T-helper 22 cell (primary cell): ENCODE data around the gene MBP.

Experiments
- DNase-seq: peaks from one replicate; pipeline ENCODE4 v3.0.0-alpha.2; 2020; ENCODE audit warnings: low read depth

Gene MBP

DNA sequence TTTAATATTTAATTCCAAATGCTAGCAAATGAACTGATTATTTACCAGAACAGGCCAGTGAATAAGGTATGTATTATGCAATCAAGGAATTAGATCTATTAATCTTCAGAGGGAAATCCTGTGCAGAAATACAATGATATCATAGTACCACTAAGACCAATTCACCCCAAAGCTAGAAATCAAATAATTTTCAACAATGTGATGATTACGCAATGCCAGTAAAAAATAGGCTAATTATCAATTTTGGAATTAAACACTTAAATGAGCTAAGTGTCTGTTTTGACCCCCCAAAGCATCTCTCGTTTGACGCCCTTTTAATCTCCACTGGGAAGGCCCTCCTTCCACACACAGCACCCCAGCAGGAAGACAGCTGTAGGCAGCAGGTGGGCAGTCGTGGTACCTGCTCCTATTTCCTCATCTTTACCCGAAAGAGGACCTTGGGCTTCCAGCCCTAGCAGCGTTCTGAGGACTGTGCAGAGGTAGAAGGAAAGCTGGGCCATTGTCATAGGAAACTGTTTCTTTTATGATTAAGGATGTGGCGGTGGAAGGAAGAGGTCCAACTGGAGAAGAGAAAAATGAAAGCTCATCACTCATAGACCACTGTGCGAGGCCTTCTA, 84.7 kb downstream of the MBP start:
- no peak for DNase-seq

DNA sequence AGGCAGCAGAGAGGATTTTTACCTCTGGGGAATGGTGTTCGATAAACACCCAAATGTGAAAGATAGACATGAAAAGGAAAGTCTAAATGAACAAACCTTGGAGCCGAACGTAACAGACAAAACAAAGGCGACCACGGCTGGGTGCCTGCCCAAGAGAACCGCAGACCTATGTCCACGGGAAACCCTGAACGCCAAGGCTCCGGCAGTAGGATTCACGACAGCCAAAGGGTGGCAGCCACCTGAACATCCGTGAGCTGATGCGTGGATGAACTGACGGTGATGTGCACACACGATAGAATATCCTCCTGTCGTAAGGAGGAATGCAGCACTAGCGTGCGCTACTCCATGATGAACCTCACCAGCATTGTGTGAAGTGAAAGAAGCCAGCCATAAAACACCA, 85.6 kb downstream of the MBP start:
- no peak for DNase-seq

DNA sequence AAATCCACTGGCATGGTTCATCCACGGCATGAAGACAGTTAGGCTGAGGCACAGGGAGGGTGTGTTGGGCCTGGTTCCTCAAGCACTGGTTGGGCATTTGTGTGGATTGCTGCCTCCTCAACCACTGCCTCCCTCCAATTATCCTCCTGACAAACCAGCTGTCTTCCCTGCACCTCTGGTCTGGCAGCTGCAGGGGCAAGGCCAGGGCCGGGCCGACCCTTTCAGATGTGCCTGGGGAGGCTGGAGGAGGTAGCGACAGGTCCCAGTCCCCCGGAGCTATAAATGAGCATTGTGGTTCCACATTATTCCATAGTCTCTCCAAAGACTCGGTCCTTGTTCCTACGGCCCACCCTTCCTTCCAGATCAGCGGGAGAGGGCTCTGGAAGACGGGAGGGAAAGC, 86.2 kb downstream of the MBP start:
- DNase-seq, result no peak

DNA sequence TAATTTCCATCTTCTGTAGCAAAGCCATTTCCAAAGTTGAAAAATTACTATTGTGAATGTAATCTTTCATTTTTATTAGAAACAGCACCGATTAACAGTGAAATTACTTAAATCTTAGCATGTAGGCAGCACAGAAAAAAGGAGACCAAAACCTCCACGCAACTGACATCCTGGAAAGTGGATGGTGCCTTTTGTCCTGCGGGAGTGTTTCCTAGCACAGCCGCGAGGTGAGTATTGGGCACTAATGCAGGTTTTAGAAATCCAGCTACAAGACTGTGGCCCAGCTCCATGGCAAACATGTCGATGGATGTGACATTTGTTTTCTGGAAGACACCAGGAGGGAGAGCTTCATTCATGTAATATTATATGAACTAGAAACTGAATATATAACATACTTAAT, 86.9 kb downstream of the MBP start:
- no peak for DNase-seq

DNA sequence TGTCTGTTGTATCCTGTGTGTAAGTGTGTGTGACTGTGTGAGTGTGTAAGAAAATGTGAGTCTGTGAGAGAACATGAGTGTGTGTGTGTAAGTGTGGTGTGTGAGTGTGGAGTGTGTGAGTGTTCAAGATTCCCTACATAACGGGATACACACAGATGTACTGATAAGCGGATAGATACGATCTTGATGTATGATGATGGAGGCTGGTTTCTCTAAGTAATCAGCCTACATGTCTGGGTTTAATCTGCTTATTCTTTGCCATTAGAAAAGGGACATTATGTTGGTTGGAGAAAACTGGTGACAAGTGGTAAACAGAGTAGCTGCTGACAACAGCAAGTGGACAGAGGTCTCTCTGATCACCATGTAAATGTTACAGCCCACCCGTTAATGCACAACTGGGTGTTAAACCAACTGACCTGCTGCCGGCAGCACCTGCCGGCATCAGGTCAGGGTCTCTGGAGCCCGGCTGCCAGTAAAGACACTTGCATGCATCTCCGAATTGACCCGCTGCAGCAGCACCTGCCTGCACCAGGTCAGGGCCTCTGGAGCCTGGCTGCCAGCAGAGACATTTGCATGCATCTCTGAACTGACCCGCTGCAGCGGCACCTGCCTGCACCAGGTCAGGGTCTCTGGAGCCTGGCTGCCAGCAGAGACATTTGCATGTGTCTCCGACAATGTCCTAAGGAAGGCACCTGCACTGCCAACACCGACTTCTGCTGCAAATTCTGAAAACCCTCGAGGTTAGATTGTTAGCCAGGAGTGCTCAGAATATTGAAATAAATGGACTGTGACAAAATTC, 87.5 kb downstream of the MBP start:
- no peak for DNase-seq

DNA sequence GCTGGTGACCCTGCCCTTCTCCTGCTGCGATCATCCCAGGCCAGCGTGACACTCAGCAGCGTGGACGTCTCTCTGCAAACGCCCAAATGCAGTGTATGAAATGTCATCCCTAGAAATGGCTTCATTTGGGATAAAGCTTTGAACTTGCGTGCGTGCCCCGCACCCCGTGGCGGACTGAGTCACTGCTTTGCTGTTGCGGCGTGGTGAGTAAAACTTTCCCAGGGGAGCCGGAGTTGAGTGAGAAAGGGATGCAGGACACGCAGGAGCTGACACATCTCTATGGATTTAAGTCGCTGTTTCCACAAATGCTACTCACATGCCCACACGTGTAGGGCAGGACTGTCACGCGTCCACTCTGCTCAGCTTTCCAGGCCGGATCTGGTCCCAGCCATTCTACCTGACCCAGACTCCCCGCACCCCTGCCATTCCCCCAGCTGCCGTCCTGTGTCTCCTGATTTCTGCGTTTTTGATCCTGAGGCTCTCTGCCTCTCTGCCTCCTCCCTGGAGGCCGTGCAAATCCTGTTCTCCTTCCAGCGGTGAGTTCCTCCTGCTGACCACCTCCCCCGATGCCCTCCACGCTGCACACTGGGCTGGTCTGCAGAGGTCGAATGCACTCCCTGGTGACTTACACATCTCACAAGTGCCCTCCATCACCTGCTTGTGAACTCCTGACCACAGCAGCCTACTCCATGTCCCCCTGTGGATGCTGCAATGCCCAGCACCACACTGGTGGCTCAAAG, 88.9 kb downstream of the MBP start:
- DNase-seq, result no peak

DNA sequence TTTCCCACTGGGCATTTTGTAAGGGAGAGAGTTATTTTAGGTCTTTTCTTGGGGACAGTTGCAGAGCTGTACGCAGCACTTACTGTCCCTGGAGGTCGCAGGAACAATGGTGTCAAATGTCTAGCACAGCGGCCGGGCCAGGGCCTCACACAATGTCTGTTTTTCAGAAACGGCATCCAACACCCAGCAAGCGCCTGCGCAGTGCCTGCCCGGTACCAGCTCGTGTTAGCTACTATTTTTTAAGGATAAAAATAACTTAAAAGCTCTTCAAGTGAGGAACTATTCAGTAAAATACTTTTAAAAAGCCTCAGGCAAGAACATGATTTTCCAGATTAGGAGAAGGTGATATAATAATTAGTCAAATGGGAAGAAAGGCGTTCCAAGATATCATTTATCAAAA, 90.0 kb downstream of the MBP start:
- no peak for DNase-seq

DNA sequence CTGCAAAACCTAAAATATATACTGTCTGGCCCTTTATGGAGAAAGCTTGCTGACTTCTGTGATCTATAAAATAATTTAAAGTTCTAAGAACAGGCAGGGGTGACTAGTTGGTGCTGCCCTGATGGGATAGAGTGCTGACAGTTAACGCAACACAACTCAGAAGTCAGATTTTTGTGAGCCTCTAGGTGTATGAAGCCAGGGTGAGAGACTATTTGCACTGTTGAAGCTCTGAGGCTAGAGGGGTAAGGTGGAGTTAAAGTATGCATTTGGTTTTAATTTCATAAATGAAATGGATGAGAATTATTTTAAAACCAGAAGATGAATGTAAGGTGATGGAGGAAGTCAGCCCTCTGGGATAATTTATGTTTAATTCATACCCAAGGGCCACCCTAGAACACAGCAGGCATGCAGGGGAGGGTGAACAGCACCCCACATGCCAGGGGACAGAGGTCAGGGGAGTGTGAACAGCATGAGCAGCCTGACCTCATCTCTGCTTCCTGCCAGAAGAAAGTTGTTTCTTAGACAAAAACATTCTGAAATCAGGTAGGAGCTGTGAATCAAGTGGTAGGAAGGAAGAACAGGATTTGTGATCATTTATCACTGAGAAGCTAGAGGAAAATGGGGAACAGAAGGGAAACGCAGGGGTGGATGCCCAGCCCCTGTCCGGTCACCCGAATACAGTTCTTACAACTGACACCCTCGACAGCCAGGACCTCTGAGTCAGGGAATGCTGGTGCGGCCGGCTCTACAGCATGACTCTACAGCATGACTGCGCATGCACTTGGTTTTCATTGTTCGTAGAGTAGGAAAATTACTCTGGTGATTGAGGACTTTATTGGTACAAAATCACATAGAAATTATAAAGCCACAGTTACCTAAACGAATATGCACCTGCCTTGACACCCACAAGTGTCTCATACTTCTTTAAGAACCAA, 93.1 kb downstream of the MBP start:
- DNase-seq, result no peak

DNA sequence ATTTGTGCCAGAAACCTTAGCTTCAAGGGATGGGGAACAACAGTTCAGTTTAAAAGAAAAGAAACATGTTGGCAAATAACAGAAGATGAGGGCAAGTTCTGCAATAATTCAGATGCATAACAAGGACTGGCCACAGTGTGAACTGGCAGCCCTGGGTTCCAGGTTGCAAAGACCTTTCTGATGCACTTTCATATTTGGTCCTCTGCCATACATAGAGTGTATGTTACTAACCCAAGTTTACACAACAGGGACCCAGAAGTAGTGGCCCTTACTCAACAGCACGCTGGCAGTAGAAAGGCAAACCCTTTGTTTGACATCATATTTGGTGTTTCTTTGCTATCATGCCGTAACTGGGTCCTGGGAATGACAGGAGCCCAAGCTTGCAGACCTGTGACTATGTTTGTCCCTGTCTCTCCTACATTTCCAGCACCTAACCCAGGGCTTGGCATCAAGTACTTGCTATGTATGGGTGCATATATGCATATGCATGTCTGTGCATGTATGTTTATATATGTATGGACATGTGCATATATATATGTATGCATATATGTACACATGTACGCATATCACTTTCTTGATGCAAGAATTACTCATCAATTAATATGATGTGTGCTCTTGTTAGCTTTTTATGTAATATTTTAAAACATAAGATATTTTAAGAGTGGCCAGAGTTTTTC, 94.3 kb downstream of the MBP start:
- DNase-seq, result no peak

DNA sequence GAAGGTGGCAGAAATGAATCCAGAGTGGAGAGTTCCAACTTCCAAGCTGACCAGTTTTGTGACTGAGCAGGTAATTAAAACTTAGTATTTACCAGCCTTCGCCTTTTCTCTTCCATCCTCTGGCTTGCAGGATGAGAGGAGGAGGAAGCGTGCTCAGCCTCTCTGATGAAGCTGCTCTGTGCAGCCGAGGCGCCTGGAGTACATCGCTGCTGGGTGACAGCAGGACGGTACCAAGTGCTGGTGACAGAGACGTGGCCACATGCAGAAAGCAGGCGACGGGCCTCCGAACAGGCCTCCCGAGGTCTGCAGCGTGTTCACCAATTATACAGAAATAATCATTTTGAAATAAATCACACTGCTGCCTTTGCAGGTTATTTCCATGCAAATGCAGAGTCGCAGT, 95.0 kb downstream of the MBP start:
- DNase-seq, result no peak

DNA sequence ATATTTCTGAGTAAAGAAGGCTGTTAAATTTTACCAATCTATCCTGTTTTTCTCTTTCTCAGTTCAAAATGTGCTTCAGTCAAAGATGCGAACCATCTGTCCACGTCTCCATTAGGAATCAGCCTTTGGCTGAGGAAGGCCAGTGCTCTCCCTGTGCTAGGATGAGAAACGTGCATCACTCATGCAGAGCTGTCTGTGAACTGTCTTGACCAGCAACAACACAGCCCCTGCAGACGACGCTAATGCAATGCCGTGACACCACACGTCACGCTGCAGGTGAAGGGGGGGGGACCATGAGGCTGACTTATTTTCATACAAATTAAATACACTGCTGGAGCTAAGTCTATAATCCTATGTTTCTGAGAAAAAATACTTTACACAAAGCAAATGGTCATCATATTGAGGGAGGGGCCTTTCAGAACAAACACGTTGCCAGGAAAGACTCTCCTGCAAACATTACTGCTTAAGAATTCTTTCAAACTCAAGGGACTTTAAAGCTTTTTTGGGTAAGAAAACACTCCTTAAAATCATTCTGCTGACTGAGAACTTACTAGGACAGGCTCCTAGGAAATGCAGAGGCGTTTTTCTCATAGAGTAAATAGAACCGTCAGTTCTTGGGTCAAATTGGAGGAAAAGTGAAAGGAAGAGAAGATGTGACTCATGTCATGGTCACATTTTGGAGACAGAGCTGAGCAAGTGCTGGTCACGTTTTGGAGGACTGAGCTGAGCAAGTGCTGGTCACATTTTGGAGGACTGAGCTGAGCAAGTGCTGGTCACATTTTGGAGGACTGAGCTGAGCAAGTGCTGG, 97.0 kb downstream of the MBP start:
- DNase-seq, result no peak

DNA sequence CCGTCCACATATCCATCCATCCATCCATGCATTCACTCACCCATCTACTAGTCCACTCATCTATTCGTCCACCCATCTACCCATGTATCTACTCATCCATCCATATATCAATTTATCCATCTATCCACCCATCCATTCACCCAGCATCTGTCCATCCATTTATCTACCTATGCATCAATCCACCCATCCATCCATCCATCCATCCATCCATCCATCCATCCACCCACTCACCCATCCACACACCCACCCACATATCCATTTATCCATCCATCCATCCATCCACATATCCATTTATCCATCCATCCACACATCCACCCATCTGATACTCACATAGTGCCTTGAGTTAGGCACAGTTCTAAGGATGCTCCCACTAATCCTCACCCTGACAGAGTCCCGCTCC, 99.0 kb downstream of the MBP start:
- DNase-seq, result no peak

DNA sequence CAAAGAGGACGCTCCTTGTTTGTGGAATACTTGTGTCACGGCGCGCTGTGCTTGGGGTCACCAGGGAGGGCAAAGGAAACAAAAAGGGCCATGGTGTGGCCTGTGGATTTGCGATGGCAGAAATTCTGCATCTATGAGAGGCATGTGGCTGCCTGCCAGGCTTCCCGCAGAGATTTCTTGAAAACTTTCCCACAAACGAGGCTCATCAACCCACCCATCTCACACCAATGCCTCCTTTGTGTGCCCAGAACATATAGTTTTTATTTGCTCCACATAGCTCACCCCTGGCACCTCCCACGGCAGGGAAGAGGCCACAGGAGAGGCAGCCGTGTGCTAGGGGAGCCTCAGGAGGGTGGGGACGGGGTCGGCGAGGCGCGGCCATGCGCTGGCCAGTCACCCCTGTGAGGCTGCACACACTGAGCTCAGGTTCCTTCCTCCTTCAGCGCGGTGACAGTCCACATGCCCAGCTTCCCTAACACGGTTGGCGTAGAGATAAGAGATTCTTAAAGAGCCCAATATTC, 100.3 kb downstream of the MBP start:
- DNase-seq, result no peak

DNA sequence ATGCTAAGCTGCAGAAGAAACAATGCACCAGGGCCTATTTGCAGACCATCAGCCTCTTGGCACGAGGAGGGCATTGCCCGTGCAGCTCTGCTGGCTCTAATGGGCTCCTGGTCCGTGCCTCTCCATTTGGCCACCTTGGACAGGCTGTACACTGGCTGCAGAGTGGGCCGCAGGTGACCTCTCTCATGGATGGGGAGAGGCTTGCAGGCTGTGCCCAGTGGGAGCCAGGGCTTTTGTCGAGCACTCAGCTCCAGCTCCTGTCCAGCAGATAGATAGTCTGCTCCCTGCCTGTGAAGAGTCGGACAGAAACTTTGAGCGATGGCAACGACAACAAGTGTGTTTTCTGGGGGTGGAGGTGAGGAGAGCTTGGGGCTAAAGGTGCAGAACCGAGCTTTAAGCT, 100.9 kb downstream of the MBP start:
- DNase-seq, result no peak

DNA sequence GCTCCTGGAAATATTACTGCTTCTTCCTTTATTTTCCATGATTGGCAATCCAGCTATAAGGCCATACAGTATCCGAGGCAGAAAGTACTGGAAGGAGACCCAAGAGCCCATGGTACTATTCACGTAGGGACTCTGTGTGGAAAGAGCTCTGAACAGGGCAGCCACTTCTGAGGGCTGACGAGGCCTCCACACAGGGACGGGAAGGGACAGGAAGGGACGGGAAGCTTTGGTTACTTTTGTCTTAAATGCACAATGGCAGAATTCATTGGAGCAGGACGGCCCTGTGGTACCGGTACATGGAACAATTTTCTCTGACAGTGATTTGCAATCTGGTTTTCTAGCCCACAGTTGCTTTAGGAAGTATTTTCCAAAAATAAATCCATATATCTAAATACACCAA, 102.4 kb downstream of the MBP start:
- no peak for DNase-seq

DNA sequence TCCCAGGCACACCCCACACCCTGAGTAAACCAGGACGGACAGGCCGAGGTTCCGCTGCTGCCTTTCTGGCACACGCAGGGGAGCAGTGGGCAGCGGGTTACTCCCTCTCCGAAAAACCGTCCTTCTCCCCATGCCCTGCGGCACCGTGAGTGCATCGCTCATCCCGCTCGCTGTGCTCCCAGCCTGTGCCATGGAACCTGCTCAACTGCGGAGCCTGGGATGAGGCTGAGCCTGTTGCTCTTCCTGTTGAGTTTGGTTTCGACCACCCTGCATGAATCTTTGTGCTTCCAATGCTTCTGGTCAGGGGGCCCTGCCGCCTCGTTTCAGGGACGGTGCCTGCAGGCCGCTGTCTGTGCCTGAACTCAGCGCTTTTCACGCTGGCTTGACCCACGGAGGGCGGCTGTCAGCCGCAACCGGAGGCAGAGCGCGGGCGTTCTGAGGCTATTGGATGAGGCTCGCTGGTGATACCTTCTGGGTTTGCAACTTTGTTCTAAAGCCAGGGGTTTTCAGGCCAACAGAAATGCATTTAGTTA, 106.7 kb downstream of the MBP start:
- no peak for DNase-seq

DNA sequence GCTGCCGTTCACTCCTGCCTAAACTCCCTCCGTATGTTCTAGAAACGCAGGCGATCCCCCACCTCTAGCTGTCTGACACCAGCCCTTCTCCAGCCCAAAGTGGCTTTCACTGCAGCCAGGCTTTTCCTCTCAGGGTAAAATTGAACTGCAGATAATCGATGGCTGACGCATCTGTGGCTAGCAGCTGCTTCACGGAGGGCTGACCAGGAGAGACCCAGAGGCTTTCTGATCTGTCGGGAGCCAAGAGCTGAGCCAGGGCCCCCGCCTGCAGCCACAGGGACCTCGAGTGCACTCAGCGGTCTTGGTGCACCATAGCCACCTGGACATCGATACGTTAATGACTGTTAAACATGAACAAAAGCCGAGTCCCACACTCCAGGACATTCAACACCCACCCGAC, 107.5 kb downstream of the MBP start:
- DNase-seq, result no peak

DNA sequence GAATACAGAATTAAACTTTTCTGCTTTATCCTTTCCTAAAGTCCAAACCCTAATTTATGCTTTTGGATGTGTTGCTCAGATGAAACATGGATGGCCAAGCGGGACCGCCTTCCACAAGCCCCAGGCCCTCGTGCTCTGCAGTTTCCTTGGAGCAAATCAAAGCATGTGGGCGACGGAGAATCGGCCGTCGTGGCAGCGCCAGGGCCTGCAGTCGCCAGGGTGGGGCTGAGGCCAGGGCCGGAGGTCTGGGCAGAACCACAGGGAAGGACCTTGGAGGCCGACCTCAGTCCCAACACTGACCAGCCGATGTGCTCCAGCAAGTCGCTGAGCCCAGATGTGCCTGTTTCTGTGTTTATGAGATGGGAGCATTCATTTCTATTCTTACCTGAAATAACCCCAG, 108.1 kb downstream of the MBP start:
- no peak for DNase-seq

DNA sequence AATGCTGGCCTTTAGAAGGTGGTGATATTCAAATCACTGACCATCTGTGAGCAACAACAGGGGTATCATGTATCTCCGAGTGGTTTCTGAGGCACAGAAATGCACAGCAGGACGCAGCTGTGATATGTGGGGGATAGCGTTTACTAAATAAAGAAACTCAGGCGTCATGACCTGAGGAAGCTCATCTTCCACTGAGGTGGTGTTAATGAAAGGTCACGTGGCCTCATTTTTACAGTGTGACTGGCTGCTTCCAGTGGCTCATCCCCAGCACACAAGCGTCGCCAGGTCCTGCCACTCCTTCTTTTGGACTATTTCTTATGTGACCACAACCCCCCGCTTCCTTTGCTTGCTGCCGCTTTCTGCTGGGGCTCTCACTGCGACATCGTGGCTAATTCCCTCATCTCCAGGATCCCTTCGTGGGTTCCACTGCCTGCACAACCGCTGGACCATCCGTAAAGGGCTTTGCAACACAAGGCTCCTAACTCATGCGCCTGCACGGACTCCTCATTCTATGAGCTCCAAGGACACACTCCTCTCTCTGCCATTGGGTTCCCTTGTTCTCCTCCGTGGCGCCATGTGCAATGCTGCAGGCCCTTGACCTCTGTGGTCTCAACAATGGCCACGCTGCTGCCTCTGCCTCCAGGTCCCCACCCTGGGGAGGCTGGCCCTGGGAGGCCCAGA, 109.3 kb downstream of the MBP start:
- DNase-seq, result no peak

DNA sequence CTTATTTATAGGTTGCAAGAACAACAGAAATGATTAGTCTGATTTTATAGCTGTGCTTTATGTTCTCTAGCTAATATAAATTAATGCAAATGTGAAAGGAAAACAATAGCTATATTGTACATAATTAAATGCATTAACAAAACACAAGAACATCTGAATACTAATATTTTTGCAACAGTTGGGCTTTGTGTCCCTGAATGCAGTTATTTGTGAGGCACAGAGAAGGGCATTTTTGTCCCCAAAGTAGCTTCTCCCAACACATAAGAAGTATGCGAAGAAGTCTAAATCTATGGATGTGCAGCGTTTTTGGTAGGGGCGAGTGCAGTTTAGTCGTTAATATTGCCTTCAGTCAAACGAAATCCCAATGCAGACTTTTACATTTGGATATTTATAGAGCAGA, 110.0 kb downstream of the MBP start:
- DNase-seq, result no peak
